Measurements from ENCODE around the gene FUCA2.

The FUCA2 gene, protein sequence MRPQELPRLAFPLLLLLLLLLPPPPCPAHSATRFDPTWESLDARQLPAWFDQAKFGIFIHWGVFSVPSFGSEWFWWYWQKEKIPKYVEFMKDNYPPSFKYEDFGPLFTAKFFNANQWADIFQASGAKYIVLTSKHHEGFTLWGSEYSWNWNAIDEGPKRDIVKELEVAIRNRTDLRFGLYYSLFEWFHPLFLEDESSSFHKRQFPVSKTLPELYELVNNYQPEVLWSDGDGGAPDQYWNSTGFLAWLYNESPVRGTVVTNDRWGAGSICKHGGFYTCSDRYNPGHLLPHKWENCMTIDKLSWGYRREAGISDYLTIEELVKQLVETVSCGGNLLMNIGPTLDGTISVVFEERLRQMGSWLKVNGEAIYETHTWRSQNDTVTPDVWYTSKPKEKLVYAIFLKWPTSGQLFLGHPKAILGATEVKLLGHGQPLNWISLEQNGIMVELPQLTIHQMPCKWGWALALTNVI

DNA sequence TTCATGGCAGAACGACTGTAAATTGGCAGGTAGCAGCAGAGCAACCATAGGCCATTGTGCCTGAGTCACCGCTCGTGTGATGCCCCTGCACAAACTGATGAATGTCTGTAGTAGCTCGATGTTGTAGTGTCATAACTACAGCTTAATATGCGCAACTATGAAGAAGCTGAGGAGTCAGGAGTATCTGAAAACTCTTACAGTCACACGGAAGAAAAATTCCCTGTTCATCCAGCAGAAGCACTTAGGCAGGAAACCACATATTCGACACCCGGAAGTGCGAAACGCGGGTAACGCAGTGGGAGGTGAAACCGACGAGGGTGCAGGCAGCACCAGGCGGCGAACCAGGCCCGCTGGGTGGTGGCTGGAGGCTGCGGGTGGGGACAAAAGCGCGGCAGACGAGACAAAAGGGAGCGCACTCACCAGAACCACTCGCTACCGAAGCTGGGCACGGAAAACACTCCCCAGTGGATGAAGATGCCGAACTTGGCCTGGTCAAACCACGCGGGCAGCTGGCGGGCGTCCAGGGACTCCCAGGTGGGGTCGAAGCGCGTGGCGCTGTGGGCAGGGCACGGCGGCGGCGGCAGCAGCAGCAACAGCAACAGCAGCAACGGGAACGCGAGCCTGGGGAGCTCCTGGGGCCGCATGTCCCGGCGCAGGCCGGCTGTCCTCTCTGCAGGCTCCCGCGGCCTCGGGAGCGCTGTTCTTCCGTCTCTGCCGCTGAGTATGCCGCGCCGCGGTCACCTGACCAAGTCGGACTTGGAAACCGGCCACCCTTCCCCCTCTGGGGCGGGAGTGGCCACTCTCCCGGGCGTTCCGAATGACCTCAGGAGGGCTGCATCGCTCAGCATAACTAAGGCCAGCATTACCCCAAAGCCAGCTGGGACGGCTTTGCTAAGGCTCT lies at the start of gene FUCA2:
Gene FUCA2 (minus strand): TSS at position 730 of the 901 bp plus-strand sequence. CDS start 86 bp downstream, at position 644.
- peak; percentile 67 to 76 for DNase-seq

DNA sequence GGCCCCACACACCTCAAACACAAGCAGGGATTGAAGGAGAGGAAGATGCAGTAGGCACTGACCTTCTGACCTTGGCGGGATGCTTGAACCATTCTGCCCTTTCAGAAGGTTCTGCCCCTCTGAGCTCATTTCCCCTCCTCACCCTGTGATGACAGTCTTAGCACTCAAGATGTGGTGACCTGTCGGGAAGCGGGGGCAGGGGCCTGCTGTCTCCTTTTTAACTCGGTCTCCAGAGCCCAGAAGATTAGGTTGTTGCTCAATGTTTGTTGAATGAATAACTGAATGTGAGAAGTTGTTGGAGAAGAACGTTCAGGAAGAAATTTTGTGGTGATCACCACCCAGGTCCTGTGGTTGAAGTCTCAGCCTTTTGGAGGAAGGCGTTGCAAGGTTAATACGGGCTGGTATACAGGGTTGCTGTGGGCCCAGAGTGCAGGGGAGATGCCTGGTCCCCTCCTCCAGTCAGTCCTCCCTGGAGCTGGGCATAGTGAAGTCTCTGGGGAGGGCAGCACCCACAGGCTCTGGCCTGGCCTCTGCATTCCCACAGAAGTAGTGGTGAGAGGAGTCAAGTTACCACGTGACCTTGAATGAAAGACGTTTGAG lies 49.7 kb upstream of the FUCA2 start:
- no peak for DNase-seq

DNA sequence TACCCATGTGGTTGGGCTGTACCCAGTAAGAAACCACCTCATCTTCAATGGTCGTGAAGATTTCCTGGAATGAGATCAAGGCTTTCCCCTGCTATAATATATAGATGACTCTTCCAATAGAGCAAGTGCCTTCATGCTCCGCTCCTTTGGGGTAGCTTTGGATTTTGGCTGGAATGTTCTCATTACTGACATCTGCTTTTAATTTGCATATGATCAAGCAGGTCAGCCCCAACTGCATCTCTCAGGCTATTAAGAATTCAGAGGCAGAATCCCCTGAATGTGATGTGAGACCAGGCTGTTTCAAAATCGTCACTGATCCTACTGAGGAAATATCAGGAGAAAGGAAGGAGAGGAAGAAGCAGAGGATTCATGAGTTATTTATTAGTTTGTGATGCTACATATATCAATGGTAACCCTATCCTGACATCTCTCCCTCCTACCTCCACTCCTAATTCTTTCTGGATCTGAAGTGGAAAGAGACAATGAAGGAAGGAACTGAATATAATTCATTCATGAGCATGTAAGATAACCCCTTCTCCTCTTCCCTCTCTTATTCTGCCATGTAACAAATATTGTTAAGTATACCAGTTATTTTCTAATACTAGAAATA lies 47.6 kb upstream of the FUCA2 start:
- DNase-seq, result no peak

DNA sequence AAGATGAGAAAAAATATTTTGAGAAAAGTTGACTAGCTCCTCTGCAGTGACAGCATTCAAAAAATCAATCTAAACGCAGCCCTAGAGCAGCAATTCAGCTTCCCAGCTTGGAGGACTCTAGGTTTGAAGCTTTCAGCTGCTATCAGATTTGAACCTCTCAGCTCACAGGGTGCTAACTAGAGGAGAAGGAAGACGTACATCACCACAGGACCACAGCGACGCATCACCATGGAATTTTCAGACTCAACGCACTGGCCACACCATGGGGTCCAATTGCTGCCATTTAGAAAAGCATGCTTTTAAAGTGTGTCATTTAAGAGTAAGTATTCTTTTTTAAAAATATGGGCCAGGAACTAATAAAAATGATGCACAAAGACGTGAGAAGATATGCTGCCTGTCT lies 45.0 kb upstream of the FUCA2 start:
- no peak for DNase-seq

DNA sequence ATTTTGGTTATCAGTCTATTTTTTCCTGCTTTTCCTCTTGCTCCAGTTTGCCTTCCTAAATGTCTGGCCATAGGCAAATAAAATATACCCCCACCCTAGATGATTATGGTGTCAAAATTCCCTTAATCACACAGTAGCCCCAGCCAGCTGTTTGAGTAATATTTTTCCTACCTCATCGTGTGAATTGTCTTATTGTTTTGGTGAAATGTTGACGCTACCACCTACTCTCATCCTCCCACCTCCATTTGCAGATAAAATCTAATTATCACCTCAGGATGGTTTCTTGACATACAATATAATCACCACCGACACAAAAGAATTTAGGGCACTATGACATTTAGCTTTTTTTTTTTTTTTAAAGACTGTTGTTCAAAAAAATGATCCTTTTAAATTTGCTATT lies 44.1 kb upstream of the FUCA2 start:
- DNase-seq, result no peak

DNA sequence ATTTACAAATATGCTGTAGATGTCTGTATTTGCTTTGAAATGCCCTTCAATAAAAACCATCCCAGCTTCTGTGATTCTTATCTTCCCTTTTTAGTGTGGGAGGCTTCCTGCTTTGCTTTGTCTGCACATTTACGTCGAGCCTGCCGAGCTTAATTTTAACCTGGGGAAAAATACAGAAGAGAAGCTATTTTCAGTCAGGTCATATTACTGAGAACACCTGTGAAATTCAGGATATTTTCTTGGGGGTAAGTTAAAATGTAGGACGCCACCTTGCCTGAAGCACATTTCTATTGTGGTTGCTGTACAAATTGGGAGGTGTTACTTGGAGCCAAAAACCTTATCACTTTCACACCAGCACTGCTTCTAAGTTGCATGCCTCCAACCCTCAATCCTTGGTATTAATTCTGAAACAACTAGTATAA lies 43.6 kb upstream of the FUCA2 start:
- peak; percentile 38 to 39 for DNase-seq

DNA sequence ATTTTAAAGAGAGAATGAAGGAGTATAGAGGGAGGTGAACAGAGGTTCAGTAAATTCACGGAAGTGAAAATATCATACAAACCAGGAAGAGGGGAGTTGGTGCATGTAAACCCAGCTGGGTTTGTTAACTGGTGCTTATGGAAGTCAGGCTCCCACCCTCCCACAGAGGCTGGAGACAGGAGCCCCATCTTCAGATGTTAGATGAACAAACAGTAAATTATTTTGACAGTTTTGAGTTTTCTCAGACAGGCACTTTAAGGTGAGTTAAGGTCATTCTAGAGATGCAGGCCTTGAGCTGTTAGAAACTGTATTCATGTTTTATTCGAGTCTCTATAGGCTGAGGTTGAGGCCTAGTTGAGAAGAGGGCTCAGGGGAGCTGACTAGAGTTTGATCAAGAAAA lies 41.8 kb upstream of the FUCA2 start:
- no peak for DNase-seq

DNA sequence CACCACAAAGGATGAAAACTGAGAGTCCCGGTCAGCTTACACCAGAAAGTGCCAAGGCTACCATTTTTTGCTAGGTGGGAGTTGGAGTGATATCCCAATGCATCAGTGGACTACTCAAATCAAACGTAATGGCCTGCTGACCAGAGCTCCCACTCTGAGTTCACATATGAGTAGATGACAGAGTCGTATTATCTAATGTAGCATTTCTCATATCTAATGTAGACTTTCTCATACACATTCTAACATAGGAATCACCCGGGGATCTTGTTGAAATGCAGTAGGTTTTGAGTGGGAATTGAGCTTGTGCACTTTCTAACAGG lies 38.4 kb upstream of the FUCA2 start:
- no peak for DNase-seq

DNA sequence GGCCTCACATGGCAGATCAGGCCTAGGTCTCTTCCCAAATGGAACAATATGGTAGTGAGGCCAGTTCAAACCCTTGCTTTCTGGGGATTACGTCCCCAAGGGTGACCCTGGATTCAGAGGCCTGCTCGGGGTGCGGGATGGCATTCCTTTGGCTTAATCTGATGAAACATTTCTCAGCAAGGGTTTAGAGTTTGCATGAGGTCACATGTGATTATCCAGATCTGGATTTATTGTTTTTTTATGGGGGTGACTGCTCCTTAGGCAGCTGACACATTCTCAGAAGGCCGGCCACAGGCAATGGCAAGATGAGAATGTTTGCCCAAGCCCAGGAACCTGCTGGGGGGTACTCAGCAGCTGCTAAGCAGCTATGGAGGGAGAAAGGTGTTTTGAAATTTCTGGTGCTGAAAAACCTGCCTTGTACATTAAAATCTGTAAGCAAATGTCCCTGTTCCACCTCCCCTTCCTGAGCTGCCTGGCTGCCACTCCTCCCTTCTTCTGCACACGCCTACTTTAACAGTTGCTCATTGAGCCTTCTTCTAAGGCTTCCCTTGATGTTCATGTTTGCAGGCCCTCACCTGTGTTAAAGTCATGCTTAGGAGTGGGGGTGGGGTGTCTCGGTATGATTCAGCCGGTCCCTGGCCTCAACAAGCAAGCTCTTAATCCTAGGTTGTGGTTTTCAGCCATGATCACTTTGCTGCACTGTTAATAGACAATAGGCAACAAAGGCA lies 37.9 kb upstream of the FUCA2 start:
- DNase-seq, result no peak

DNA sequence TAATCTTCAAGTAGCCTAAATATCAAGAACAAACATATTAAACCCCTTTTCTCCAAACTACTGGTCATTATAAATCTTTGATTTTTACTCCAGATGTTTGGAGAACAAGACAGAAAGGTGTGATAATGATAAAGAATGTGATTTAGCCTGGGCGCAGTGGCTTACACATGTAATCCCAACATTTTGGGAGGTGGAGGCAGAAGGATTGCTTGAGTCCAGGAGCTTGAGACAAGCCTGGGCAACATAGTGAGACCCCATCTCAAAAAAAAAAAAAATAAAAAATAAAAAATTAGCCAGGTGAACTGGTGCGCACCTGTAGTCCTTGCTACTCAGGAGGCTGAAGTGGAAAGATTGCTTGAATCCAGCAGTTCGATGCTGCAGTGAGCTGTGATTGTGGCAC lies 35.1 kb upstream of the FUCA2 start:
- DNase-seq, result no peak

DNA sequence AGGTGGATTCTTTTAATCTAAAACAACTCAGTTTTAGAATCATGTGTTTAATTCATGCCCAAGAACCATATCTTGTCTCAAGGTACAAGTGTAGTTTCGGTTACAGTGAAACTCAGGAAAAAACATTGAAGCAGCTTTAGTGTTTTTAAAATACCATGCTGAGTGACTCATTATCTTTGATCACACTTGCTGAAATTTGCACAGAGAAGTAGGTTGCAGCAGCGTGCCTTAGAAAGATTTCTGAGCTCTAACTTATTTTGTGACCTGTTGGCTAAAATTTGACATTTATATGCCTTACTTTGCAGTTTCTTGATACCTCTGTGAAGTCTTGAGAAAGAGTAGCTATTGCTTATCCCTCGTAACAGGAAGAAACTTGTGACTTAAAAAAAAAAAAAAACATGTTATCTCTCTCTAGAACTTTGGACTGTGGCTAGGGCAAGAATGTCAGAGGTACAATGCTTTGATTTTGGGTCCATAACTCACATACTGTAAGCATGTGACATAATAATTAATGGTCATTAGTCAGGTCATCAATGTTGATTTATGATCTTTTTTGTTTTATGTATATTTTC lies 34.5 kb upstream of the FUCA2 start:
- DNase-seq, result no peak

DNA sequence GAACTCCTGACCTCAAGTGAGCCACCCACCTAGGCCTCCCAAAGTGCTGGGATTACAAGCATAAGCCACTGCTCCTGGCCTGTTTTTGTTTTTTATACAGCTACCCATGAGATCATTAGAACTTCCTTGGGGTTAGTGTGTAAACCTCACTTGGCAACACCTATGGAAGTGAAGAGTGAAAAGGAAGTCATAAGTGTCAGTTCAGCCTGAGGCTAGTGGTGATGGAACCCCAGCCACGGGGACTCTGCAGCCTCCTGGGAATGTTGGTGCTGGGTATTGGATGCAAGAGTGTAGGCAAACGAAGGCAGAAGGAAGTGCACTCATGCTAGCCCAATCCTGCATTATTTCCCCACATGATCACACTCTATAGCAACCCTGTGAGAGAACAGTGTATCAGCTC lies 33.6 kb upstream of the FUCA2 start:
- DNase-seq, result no peak

DNA sequence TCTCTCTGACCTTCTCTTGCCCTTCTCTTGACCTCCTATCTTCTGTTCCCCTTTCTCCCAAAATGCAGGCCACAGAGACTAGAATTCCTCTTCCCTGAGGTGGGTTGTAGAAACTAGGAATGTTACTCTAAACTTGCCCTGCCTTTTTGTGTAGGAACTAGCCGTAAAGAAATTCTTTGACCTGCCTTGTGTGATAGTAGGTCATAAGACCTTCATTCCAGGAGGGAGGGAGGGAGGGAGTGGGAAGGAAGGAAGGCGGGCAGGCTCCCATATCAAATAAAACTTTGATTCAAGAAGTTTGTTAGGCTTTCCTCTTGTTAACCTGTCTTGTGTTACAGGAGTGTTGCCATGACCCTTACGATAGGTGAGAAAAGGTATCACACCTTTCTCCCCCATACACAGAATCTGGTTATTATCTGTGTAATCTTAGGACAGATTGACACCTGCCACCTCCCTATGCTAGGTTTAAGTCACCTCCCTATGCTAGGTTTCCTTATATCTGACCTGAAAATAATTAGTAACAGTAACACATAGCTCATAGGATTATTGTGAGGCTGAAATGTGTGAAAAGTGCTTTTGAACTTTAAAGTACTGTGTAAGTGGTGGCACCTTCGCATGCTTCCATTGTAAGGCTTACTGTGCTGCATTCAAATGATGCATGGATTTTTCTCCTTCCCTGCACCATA lies 32.6 kb upstream of the FUCA2 start:
- no peak for DNase-seq

DNA sequence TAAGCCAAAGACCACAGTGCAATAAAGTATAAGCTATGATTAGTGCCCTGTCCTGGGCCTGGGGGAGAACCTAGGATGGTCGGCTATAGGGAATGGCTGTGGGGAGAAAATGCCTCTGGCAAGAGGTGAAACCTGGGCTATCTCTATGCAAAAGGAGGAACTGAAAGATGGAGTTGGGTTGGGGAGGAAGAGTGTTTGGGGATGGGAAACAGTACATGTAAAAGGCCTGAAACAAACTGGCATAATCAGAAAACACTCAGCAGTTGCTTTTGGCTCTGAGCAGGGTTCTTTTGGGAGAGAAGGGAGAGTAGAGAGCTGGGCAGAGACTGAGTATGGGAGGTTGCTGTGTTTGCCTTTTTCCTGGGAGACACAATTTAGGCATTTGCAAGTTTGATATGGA lies 31.9 kb upstream of the FUCA2 start:
- peak in 1 of 2 experiments; percentile 11 for DNase-seq

DNA sequence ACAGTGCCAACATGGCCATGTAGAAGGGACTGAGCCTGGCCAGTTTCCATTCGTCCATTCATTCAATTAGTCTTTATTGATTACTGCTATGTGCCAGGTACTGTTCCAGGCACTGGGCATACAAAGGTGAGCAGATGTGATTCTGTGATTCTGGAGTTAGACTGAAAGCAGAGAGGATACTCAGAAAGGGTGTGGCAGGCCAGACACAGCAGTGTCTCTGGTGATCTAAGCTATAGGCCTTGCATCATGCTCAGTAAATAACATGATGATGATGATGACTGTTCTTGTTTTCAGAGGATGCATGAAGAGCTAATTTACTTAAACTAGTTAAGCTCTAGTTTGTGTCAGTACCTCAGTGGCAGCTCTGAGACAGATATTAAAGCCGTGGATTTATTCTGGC lies 31.4 kb upstream of the FUCA2 start:
- no peak for DNase-seq

DNA sequence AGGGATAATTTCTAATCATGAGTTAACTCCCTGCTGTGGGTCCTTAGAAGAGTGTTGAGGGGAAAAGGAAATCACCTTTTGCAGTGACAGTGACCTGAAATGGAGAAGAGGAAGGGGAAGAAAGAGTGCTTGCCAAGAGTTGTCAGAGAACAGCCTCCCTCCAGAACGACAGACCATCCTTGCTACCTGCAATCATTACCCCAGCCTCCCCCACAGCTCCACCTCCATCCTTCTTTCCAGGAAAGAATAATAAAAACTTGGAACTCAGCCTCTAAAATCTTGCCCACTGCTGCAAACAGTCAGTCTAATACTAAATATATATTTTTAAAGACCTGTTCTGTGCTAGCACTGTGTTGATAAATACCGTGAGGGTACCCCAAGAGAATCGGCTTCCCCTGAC lies 28.7 kb upstream of the FUCA2 start:
- no peak for DNase-seq

DNA sequence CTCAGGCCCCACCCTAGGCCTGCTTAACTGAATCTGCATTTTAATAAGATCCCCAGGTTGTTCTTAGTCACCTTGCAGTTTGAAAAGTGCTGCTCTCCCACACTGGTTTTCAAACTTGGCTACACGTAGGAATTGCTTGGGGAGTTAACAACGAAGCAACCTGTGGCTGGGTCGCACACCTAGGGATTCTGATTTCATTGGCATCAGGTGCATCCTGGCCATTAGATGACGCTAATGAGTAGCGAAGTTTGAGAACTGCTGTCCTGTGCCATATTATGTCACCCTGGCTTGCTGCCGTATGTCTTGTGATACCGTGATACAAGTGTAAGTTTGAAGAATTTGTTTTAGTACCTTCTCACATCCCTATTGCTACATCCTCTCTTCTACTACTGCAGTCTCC lies 28.2 kb upstream of the FUCA2 start:
- DNase-seq, result no peak

DNA sequence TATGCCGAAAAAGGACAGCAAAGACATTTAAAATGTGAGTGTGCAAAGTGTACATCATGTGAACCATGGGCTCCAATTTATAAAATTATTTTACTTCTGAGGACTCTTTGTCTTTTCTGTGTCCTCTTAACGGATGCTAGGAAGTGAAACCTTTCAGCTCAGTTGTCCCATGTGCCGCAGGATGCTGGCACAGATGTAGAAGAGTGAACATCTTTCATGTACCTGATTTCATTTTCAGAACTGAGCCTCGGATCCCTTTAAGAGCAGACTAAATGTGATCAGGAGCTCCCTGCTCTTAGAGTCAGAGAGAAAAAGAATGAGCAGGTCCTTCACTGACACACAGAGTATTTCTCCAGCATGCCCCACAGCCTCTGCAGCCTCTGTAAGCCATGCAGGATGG lies 27.6 kb upstream of the FUCA2 start:
- DNase-seq, result no peak

DNA sequence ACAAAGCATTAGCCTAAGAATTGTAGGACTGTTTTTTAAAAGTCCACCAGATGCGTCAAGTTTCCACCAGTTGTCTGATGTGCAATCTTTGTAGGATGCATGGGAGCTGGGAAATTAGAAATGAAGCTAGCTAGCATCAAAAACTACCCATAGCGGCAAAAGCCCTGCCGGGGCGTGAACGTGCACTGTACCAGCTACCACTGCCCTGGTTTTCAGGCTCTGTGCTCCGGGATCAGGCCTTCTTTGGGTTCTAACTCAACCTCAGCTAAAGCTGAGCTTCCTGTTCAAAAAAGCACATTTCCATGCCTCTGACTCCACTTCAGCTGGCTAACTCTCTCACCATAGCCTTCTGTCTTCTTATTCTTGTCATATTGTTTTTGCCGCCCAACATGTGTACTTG lies 26.9 kb upstream of the FUCA2 start:
- DNase-seq, result no peak

DNA sequence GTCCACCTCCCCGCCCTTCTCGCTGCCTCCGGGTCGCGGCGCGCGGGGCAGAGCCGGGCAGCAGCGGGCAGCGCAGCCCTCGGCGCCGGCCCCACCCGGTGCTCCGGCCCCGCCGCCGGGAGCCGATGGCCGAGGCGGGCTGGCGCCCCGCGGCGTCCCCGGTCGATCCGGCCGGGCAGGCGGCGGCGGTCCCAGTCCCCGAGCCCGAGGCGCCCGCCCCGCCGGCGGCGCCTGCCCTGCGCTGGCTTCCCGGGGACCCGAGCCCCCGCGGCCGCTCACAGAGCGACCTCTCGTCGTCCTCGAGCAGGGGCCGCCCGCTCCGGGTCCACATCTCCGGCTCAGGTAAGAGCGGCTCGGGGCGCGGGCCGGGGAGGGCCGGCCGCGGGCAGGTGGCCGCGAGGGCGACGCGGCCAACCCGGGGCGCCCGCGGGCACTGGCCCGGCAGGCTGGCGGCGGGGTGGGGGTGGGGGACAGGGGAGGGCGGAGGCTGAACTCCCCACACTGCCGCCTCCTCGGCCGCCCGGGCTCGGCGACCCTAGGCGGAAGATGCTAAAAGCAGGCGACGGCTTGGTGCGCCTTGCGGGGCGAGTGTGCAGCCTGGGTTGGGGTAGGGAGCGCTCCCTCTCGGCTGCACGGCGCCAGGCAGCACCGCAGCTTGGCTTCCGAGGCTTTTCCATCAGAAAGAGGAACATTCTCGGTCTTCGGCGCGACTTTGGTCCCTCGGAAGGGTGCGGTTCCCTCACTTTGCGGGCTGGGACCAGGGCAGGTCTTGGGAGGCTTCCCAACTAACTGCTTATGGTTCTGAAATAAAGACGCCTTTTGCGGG lies 25.6 kb upstream of the FUCA2 start:
- peak; percentile 77 for DNase-seq

DNA sequence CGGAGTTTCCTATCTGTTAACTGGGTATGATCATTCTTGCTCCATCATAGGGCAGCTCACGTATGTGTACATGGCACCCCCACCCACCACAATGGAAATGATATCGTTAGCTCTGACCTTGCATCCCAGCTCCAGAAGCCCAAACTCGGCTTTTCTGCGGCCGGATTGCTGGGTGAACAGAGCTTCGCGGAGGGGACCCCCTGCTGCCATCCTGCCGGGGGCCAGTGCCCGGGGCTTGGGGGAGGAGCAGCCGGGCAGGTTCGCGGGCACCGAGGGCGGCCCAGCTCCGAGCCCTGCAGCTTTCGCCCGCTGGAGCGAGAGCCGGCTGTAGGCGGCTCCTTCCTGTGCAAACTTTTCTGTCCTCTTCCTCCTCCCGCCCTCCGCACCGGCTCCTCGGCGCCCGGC lies 24.9 kb upstream of the FUCA2 start:
- peak; percentile 46 to 67 for DNase-seq
